HG03558 (cell line): ENCODE measurements around the gene SQSTM1.
"Not testable (repeated sequence)": the region's sequence is repeated elsewhere in the genome, so short reads cannot be mapped to it uniquely, and the experiment has no call there.

Experiments used
- ATAC-seq: cut with Tn5 transposase; IDR thresholded peaks from one replicate; pipeline ENCODE4 v1.9.1; 2021; ENCODE audit warnings: moderate number of reproducible peaks; ENCODE audit not compliant: unreplicated experiment; ENCODE audit errors: extremely low read depth

The SQSTM1 gene

DNA sequence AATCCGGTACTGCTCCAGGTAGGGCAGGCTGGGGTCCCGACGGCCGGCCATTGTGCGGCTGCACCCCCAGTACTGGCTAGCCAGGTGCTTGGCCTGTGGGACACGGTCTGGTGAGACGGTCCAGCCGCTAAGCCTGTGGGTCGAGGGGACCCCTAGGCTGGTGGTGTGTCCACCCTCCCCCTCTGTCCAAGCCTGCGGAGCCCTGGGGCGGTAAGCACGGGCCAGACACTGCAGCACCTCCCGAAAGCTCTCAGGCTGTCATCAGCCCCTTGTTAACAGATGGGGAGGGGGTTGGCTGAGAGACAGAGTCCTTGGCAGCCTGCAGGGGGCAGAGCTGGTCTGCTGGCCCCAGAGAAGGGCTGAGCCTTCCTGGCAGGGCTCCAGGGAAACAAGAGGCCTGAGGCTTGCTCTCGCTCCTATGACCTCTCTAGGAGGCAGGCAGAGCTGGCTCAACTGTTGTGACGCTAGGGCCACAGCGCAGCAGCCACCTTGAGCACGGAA is 49.7 kb downstream of the SQSTM1 start:
- ATAC-seq, result no peak

DNA sequence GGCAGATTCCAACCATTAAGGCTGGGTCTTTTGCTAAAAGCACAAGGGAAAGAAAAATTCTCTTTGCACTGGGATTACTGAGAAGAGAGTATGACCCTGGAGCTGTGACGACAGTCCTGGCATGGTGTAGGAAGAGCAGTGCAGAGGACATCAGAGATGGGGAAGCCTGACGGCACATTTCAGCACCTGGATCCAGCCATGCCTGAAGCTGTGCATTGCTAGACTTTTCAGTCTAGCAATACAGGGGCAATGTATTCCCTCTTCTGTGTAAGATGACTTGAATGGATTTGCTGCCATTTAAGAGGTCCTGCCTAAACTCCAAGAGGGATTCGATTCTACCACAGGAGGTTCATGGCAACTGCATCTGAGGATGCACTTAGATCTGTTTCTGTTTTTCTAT is 50.2 kb downstream of the SQSTM1 start:
- ATAC-seq, result no peak

DNA sequence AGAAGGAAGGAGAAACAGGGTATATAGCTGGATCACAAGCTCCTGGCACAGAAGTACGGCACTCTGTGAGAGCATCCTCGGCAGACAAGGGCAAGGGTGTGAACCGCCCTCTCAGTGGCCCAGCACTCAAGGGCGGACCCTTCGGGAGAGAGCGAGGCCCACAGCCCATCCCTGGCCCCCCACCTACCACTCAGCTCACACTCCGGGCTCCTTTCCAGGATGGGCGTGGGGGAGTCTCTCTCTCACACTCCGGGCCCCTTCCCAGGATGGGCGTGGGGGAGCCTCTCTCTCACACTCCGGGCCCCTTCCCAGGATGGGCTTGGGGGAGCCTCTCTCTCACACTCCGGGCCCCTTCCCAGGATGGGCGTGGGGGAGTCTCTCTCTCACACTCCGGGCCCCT is 50.8 kb downstream of the SQSTM1 start:
- ATAC-seq, result not testable (repeated sequence)

DNA sequence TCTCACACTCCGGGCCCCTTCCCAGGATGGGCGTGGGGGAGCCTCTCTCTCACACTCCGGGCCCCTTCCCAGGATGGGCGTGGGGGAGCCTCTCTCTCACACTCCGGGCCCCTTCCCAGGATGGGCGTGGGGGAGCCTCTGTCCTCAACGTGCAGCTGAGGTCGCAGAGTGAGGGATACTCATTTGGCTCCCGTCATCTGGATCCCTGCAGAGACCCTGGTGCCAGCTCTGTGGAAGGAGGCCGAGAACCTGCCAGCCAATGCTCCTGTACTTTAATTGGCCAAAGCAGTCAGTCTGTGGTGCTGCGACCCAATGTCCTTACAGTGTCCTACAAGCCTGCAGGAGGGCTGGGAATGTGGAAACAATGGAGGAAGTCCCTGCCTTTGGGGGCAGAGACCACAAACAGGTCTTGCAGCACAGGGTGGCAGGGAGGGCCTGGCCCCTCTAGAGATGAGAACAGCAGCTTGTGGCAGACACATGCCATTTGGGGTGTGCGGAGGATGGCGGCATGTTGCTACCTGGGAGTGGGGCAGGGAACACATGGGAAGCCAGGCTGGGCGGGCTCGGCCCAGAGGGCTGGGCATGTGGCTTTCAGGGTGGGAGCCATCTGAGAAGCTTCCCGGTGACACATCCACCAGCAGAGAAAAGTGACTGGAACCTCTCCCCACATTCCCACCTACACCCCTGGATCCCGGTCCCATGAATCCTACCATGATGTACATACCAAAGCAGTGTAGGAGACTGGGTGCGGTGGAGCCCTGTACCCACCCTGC is 51.5 kb downstream of the SQSTM1 start:
- no peak for ATAC-seq

DNA sequence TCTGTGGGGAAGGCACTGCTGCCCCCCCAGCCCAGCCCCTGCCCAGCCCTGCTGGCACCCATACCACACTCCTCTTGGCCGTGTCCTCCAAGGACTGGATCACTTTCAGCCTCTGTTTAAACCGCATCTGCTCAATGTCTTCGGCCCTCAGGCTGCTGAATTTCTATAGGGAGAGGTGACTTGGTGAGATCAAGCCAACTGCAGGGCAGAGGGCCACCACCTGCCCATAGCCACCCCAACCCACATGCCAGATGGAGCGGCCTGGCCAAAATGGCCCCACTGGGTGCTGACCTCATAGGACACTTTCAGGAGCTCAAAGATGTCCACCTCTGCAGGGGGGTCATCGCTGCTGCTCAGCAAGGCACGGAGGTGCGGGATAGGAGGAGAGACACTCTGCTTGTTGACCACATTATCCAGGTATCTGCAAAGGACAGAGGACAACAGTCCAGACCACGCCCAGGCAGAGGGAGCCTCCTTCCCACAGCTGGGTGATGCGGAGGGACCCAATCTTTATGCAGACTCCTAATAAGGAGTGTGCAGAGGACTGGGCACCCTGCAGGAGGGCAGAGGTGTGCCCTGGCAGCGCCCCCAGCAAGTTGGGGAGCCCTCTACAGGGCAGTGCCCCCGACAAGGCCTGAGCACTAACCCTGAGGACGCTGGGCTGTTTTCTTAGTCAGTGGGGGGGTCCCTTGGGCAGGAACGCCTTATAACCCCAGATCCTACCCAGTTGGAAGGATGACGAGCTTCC is 52.3 kb downstream of the SQSTM1 start:
- no peak for ATAC-seq

DNA sequence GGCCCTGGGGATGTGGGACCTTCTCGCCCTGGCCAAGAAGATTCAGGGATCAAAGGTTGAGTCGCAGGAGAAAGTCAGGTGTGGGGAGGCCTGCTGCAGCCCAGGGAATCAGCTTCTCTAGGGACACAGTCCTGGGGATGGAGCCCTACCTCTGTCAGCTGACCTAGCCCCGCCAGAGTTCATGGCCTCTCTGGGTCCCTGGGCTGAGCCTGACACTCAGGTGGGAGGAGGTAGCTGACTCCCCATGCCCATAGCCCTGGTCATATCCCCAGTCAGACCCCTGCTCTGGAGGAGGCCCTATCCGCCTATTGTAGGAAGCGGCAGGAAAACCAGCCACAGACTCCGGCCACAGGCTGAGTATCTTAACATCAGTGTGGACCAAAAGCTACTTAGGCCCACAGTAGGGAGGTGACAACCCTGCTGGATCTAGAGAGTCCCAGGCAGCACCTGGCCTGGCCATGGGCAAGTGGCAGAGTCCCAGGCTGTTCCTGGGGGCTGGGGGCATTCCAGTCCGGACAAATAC is 52.9 kb downstream of the SQSTM1 start:
- no peak for ATAC-seq

DNA sequence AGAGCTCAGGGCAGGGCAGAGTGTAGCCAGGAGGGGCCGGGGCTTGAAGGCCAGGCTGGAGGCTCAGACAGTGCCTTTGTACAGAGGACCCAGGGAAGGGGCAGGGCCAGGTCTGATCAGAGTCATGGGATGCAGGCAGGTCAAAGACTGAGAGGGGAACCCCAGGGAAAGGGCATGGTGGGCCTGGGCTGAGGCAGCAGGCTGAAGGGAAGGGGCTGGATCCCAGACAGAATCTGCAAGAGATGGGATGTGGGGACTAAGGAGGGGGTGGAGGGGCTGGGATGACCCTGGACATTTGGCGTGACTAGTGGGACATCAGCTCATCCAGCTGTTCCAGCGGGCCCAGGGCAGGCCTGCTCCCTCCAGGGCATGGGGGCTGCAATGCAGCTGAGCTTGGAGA is 53.4 kb downstream of the SQSTM1 start:
- ATAC-seq, result no peak

DNA sequence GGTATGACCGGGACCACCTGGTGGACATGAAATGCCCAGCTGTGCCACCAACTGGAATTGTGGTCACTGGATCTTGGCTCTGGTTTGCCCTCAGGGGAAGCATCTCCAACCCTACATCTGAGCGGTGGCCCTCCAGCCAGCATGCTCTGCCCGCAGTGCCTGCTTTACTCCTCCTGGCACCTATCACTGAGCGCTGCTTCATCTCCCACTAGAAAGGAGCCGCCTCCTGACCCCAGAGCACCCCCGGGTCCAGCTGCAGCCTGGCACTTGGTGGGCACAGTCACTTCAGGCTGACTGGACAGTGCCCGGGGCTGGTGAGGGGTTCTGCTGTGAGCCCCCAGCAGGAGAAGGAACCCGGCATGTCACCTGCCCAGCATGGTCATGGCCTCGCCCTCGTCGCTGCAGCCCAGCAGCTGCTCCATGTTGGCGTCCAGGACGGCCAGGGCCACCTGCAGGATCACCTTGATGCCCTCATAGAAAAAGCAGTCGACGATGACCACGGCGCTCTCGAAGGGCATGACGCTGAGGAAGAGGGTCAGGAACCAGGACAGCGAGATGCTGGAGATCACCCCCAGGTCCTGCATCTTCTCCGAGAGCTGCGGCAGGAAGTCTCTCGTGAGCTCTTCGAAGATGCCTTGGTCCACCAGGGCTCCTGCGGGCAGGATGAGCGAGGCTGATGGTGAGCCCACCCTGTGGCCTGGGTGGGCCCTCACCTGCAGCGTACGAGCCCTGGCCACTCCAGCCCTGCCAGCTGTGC is 54.0 kb downstream of the SQSTM1 start:
- no peak for ATAC-seq

DNA sequence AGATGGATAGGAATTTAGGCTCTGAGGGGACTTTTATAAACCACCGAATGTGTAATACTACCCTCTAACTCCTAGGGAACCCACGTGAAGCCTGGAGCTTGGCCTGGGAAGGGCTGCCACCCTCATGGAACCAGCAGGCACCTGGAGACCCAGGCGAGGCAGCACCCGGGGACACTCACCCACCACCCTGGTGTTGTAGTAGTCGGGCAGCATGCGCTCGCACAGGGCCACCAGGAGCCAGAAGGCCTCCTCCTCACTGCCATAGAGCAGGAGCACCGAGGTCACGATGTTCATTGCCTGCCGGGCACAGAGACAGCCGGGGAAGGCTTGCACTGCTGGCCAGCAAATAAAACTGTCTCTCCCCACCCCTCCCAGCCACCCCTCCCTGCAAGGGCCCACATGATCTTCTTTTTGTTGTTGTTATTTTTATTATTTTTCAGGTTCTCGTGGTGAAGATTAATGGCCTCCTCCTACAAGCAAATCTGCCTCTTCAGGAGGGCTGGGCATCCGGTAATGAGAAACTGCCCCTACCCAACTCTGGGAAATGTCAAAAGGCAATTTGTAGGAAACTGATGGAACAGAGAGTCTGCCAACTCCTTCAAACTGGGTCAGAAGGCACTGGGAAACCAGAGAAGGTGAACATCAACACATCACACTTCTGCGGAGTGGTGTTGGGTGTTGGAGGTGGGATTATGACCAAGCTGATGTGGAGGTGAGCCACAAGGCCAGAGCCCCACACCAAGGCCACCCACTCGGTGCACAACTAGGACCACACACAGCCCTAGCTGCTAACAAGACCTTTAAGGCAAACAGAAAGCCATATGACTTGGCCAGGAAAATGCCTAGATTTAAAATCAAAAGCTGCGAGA is 55.3 kb downstream of the SQSTM1 start:
- ATAC-seq, result no peak

DNA sequence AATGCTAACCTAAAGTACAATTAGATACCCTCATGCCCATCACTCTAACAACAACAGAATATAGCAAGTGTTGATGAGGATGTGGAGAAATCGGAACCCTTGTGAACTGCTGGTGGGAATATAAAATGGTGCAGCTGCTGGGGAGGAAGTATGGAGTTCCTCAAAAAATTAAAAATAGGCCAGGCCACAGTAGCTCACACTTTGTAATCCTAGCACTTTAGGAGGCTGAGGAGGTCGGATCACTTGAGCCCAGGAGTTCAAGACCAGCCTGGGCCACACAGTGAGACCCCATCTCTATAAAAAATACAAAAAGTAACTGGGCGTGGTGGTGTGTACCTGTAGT is 55.9 kb downstream of the SQSTM1 start:
- no peak for ATAC-seq

DNA sequence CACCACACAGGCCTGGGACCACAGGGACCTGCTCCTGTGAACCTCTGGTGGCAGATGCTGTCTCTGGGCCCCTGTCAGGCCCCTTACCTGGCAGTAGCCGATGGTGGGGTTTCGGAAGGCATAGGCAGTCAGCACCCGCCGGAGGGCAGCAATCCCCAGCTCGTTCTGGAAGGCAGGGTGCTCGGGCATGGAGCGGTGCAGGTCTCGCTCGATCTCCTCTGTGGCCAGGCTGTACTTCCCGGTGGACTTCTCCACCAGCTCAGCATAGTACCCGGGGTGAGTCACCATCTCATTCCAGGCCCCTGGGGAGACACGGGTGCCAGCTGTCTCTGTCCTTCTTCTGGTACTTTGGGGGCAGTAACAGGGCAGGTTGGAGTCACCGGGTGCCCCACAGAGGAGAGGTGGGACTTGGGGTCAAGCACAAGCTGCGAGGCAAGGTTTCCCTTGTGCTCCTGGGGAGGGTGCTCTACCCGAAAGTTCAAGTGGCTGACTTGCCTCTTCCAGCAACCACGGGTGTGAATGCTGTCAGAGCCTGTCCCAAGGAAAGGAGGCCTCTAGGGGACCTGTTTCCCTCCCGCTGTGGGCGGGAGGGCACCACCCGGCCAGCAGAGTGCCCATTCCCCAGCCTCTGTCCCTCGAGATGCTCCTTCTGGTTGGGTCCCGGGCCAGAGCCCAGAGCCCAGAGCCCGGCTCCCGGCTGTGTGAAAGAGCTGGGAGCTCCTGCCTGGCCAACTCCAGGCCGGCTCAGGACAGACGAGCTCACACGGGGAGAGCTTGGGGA is 57.7 kb downstream of the SQSTM1 start:
- ATAC-seq, result no peak

DNA sequence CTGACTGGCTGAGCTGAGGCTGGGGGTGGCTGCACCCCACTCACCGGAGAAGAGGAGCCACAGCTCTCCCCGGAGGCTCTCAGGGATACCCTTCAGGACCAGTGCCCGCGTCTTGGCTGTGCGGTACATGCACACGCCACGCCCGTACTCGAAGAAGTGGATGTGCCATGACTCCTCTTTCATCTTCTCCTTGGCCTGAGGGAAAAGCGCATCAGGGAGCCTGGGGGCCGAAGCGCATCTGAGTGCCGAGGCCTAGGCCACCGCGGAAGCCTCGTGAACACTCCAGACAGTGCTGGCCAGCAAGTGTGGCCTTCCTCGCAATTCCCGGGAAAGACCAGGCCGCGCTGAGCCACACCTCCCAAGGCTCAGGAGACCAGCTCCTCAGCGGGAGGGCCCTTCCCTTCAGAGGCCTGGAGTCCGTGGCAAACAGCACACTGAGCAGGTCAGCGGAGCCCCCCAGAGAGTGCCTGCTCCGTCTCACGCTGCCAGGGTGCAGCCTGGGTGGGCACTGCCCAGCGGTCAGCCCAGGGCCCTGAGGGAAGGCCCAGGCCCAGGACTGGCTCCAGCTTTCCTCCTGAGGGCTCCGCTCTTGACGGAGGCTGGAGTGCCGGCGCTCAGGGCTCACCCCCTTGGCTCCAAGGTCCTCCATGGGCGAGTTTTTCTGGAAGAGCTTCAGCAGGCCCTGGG is 58.4 kb downstream of the SQSTM1 start:
- no peak for ATAC-seq

DNA sequence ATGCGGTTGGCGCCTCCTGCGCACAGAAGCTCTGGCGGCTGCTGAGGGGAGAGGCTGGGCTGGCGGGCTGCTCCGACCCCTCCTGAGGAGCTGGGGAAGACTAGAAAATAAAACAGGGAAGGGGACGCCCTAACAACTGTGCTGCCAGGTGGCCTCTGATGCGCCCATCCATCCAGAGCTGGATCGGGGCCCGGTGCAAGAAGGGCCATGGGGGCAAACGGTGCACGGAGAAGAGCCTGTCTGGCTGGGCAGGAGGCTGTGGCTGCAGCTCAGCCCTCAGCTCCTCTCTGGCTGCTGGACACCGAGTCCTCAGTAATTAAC is 58.9 kb downstream of the SQSTM1 start:
- ATAC-seq, result no peak

DNA sequence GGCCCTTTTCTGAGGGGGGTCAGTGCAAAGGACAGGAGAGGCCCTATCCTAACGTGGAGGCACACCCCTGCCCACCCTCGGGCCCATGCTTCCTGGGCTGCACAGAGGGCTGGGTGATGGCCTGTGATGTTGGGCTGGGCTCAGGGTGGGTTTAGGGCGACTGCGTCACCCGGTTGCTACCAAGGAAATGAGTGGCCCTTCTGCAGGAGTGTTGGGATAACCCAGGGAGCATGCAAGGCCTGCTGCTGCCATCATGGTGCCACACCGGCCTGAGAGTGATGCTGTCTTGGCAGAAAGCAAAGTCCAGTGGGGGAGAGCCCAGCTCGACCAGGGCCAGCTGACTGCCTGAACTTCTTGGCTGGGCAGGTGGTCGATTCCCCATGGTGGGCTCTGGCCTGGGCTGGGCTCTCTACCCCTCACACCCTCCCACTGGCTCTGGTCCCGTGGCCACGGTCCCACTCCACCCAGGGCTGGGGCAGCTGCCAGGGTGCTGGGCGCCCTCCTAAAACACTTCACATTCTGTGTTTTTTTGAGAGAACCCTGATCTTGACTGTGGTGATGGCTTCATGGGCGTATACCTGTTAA is 59.5 kb downstream of the SQSTM1 start:
- no peak for ATAC-seq

DNA sequence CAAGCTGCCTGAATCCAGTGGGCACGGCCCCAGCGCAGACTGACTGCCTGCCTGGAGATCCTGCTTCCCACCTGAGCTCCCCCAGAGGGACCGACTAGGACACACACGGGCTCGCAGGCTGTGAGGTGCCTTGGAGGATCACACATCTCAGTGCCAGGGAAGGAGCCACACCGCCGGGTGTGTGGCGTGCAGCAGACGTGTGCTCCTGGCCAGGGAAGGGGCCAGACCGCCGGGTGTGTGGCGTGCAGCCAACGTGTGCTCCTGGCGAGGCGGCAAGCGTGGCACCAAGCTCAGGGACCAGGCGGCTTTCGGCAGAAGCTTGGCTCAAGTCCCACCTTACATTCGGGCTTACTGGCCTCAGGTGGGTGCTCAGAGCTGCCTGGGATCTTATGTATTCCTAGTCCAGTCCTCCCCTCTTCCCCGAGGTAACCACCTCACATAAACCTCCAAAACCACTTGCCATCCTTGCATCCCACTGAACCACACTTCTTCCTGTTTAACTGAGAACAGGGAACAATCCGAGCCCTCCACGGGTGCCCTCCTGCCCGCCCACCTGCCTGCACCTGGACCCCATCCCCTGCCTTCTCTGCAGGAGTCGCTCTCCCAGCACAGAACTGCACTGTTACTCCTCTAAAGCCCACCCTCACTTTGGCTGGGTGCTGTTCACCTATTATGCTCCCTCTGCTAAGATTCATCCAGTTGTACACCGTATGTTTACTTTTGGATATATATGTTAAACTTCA is 60.3 kb downstream of the SQSTM1 start:
- no peak for ATAC-seq

DNA sequence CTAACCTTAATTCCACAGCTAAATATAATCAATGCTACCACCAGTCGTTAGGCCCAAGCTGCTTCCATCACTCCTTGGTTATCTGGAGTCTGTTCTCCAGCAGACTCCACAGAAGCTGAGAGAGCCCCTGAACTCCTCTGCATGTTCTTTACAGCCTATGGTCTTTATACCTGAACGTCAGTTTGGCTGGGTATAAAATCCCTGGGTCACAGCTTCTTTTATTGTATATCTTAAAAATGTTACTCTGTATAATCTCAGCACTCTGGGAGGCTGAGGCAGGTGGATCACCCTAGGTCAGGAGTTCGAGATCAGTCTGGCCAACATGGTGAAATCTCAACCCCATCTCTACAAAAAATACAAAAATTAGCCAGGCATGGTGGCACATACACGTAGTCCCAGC is 61.6 kb downstream of the SQSTM1 start:
- no peak for ATAC-seq

DNA sequence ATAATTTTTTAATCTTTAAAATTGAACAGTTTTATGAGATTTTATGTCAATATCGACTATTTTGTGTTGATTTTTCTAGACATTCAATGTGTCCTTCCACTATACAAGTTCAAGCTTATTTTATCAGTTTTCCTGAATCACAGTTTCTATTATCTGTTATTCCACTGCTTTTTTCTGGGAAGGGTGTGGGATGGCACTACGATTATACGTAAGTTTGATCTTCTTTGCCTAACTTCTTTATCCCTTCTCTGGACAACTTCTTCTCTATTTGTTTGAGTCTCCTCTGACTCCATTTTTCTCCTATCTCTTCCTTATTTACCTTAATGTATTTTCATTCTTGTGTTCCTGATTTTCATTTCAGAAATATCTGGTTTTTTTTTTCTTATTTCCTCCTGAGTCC is 62.5 kb downstream of the SQSTM1 start:
- ATAC-seq, result no peak
